ENCODE results near the gene ME3.

ME3 gene

DNA sequence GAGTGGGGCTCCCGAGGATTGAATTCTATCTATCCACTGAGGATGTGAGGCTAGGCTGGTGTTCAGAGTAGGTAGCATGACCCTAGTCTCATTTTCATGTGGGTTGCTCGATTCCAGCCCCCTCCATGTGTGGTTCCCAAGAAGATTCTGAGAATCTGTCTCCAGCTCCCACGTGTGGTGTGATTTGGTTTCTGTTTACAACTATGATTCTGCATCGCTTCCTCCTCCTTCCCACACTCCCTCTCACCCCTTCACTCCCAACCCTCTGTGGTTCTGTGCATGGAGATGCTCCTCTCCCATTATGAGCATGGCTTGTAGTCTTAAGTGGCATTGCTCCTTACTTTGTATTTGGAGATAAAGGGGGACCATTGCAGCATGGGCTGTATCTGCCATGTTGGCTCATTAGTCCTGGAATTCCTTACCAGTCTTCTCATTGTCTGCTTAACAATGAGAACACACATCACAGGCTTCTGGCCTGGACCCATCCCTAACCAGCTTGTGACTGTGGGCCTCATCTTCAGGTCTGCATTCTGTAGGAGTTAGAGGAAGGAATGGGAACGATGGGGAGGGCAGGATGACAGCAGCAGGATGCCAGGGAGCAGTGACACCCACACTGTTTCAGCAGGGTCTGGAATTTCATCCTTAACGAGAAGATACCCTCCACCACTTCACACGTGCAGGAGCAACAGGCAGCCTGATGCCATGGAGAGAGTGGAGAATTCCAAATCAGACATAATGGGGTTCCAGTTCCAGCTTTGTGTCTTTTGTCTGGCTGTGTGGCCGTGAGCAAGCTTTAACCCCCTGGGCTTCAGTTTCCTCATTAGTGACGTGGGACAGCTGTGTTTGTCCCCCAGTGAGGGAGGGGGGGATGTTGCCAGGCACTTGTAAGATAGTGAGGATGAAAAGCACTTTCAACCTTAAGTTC lies 211.7 kb downstream of the ME3 start:
- Histone ChIP-seq H3K4me2 (no peak overlapping the region), H3K4me3 (IDR thresholded peaks at IDR 0.05; ENCODE audit: insufficient read depth, low read depth, low read length) (no peak overlapping the region), H3K79me2 (ENCODE audit: insufficient read depth, low read depth) (no peaks in the 10 kb centered on the region), H3K9ac (no peak overlapping the region), H3K27ac (no peak overlapping the region), H3K36me3 (ENCODE audit: insufficient read depth) (no peaks in the 10 kb centered on the region), H2AFZ (ENCODE audit: low read depth) (no peak overlapping the region), H3K27me3 (ENCODE audit: insufficient read depth, low read depth) (no peaks in the 10 kb centered on the region), H3K4me1 (ENCODE audit: low read depth, poor library complexity, severe bottlenecking) (no peaks in the 10 kb centered on the region), H4K20me1 (ENCODE audit: insufficient read depth) (no peaks in the 10 kb centered on the region)
- TF ChIP-seq, protein P1, sequence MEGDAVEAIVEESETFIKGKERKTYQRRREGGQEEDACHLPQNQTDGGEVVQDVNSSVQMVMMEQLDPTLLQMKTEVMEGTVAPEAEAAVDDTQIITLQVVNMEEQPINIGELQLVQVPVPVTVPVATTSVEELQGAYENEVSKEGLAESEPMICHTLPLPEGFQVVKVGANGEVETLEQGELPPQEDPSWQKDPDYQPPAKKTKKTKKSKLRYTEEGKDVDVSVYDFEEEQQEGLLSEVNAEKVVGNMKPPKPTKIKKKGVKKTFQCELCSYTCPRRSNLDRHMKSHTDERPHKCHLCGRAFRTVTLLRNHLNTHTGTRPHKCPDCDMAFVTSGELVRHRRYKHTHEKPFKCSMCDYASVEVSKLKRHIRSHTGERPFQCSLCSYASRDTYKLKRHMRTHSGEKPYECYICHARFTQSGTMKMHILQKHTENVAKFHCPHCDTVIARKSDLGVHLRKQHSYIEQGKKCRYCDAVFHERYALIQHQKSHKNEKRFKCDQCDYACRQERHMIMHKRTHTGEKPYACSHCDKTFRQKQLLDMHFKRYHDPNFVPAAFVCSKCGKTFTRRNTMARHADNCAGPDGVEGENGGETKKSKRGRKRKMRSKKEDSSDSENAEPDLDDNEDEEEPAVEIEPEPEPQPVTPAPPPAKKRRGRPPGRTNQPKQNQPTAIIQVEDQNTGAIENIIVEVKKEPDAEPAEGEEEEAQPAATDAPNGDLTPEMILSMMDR (conservative IDR thresholded peaks at IDR 0.05; ENCODE audit: low read depth, low read length): no peak

DNA sequence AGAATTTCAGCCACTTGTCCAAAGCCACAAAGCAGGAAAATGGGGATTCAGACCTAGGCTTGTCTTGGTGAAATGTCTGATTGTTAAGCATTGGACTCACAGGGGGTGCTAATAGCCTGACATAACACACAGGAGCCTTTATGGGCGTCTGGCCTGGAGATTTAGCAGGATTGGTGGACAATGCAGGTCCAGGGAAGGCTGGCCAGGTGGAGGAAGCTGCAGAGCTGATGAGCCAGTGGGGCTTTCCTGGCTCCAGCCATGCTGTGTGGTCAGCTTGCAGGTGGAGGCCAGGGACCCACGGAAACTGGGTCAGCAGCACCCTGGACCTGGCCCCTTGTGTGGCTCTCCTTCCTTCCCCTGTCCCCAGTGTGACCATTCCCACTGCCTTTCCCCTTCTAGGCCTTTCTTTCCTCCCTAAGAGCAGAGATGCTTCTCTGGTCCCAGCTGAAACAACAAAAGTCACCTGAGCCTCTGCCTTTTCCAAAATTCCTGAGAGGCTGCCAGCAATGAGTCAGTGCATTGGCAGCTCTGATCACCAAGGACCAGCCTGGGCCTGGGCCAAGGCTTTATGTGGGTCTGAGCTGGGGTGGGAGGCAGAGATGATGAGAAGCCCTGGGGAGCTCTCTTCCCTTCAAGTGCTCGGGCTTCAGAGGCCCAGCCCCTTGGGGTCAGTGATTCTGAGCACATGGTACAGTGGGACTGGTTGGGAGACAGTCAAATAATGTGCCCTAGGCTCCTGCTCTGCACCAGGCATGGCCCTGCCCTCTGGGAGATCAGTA lies 212.5 kb downstream of the ME3 start:
- no peaks in the 10 kb centered on the region for H3K79me2 ChIP-seq (ENCODE audit: insufficient read depth, low read depth)
- no peak overlapping the region for H3K4me2 ChIP-seq
- no peaks in the 10 kb centered on the region for H4K20me1 ChIP-seq (ENCODE audit: insufficient read depth)
- TF ChIP-seq, protein P1 (conservative IDR thresholded peaks at IDR 0.05; ENCODE audit: low read depth, low read length): no peak
- no peak overlapping the region for H3K9ac ChIP-seq
- no peaks in the 10 kb centered on the region for H3K4me1 ChIP-seq (ENCODE audit: low read depth, poor library complexity, severe bottlenecking)
- H3K4me3 ChIP-seq (IDR thresholded peaks at IDR 0.05; ENCODE audit: insufficient read depth, low read depth, low read length): no peak overlapping the region
- H2AFZ ChIP-seq (ENCODE audit: low read depth): no peak overlapping the region
- no peaks in the 10 kb centered on the region for H3K36me3 ChIP-seq (ENCODE audit: insufficient read depth)
- H3K27me3 ChIP-seq (ENCODE audit: insufficient read depth, low read depth): no peaks in the 10 kb centered on the region
- H3K27ac ChIP-seq: no peak overlapping the region

DNA sequence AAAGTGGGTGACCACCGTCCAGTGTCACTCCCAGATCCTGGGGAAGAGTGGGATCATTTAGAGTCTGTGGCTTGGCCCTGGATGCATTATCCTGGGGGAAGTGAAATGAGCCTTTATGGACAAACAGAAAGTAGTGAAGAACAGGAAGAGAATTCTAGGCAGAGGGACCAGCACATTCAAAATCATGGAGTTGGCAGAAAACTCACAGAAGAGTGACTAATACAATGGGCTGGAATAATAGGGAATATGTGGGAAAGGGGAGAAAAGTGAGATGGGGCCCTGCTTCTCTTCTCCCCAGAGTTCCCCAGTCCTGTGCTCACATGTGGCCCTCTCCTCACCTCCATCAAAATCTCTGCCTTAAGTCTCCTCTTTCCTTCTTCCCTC lies 213.4 kb downstream of the ME3 start:
- Histone ChIP-seq H3K27ac (no peak overlapping the region), H3K27me3 (ENCODE audit: insufficient read depth, low read depth) (no peaks in the 10 kb centered on the region), H3K36me3 (ENCODE audit: insufficient read depth) (no peaks in the 10 kb centered on the region), H3K9ac (no peak overlapping the region), H3K79me2 (ENCODE audit: insufficient read depth, low read depth) (no peaks in the 10 kb centered on the region), H4K20me1 (ENCODE audit: insufficient read depth) (no peaks in the 10 kb centered on the region), H3K4me3 (IDR thresholded peaks at IDR 0.05; ENCODE audit: insufficient read depth, low read depth, low read length) (no peak overlapping the region), H2AFZ (ENCODE audit: low read depth) (no peak overlapping the region), H3K4me1 (ENCODE audit: low read depth, poor library complexity, severe bottlenecking) (no peaks in the 10 kb centered on the region), H3K4me2 (no peak overlapping the region)
- TF ChIP-seq, protein P1 (conservative IDR thresholded peaks at IDR 0.05; ENCODE audit: low read depth, low read length): no peak

DNA sequence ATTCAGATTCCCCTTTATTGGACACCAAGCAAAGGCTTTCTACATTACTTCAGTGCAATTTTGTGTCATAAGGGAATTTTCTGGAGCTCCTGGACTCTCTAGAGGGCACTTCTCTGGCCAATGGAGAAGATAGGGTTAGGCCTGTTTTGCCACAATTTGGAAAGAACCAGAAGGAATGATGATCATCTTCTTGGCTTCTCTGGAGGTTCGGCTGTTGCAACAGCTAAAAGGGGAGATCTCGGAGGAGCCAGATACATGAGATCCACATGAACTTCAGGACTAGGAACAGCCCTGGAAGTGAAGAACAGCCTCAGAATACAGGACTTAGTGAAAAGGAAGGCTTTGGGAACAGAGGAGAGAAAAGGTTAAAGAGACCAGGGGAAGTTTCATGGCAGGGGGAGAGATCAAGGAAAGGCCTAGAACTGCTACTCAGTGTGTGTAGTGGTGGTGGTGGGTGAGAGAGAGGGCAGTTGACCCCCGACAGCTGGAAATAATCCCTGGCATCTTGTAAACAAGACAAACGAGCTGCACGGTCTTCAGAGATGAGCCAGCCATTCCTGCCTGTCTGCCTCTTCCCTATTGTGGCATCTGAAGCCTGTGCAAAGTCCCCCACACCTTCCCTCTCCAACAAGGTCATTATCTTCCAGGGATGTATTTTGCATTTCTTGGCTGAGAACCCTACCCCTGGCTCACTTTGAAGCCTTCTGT lies 214.0 kb downstream of the ME3 start:
- Histone ChIP-seq H2AFZ (ENCODE audit: low read depth) (no peak overlapping the region), H4K20me1 (ENCODE audit: insufficient read depth) (no peaks in the 10 kb centered on the region)

More for the DNA sequence above, 214.0 kb downstream of the ME3 start:
- Histone ChIP-seq H3K79me2 (ENCODE audit: insufficient read depth, low read depth) (no peaks in the 10 kb centered on the region), H3K9ac (no peak overlapping the region), H3K4me3 (IDR thresholded peaks at IDR 0.05; ENCODE audit: insufficient read depth, low read depth, low read length) (no peak overlapping the region), H3K4me1 (ENCODE audit: low read depth, poor library complexity, severe bottlenecking) (no peaks in the 10 kb centered on the region), H3K27me3 (ENCODE audit: insufficient read depth, low read depth) (no peaks in the 10 kb centered on the region), H3K27ac (no peak overlapping the region), H3K4me2 (no peak overlapping the region), H3K36me3 (ENCODE audit: insufficient read depth) (no peaks in the 10 kb centered on the region)
- TF ChIP-seq, protein P1 (conservative IDR thresholded peaks at IDR 0.05; ENCODE audit: low read depth, low read length): no peak
